GM13977 (cell line): Measurements from ENCODE around the gene RBM48.
"Not testable (repeated sequence)": the region's sequence is repeated elsewhere in the genome, so short reads cannot be mapped to it uniquely, and the experiment has no call there.

Experiments used
- DNase-seq: peaks from one replicate; pipeline ENCODE4 v3.0.0; 2012; ENCODE audit warnings: low spot score
- in situ Hi-C: fragments of 300-500 bp; cut with MboI; formaldehyde crosslinking; loops from one replicate; pipeline ENCODE4 v1.12.0; 2022; ENCODE audit warnings: low sequenced_read_pairs, low pct_unique_long_range_greater_than_20kb, mixed read lengths, inconsistent platforms; ENCODE audit not compliant: unreplicated experiment
- TF ChIP-seq, protein P1 (sequence below): IDR thresholded peaks from 2 replicates; pipeline ENCODE4 v1.5.1; 2012; ENCODE audit warnings: mild to moderate bottlenecking, control low read depth; ENCODE audit not compliant: insufficient read depth; ENCODE audit errors: extremely low read depth, missing control alignments

Gene RBM48

DNA sequence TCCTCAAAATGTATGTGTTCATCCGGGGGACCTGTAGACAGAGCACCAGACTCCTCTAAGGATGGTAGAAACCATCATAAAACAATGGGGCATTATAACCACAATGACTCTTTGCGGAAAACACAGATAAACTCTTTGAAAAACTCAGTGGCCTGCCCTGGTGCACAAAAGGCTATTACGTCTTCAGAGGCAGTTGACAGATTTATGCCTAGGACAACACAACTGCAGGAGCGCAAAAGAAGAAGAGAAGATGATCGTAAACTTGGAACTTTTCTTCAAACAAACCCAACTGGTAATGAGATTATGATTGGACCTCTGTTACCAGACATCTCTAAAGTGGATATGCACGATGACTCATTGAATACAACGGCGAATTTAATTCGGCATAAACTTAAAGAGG, 6.0 kb downstream of the RBM48 start:
- in situ Hi-C loops: no loop called here
- TF ChIP-seq, protein P1, sequence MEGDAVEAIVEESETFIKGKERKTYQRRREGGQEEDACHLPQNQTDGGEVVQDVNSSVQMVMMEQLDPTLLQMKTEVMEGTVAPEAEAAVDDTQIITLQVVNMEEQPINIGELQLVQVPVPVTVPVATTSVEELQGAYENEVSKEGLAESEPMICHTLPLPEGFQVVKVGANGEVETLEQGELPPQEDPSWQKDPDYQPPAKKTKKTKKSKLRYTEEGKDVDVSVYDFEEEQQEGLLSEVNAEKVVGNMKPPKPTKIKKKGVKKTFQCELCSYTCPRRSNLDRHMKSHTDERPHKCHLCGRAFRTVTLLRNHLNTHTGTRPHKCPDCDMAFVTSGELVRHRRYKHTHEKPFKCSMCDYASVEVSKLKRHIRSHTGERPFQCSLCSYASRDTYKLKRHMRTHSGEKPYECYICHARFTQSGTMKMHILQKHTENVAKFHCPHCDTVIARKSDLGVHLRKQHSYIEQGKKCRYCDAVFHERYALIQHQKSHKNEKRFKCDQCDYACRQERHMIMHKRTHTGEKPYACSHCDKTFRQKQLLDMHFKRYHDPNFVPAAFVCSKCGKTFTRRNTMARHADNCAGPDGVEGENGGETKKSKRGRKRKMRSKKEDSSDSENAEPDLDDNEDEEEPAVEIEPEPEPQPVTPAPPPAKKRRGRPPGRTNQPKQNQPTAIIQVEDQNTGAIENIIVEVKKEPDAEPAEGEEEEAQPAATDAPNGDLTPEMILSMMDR: no peak
- DNase-seq: no peak

DNA sequence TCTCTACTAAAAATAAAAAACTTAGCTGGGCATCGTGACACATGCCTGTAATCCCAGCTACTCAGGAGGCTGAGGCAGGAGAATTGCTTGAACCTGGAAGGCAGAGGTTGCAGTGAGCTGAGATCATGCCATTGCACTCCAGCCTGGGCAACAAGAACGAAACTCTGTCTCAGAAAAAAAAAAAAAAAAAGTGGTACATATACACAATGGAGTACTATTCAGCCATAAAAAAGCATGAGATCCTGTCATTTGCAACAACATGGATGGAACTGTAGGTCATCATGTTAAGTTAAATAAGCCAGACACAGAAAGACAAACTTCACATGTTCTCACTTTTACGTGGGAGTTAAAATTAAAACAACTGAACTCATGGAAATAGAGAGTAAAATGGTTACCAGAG, 14.9 kb downstream of the RBM48 start:
- DNase-seq, in situ Hi-C loops: not testable (repeated sequence)

DNA sequence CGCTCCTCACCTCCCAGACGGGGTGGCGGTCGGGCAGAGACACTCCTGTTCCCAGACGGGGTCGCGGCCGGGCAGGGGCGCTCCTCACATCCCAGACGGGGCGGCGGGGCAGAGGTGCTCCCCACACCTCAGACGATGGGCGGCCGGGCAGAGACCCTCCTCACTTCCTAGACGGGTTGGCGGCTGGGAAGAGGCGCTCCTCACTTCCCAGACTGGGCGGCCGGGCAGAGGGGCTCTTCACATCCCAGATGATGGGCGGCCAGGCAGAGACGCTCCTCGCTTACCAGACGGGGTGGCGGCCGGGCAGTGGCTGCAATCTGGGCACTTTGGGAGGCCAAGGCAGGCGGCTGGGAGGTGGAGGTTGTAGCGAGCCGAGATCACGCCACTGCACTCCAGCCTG, 16.5 kb downstream of the RBM48 start:
- DNase-seq, in situ Hi-C loops: not testable (repeated sequence)

DNA sequence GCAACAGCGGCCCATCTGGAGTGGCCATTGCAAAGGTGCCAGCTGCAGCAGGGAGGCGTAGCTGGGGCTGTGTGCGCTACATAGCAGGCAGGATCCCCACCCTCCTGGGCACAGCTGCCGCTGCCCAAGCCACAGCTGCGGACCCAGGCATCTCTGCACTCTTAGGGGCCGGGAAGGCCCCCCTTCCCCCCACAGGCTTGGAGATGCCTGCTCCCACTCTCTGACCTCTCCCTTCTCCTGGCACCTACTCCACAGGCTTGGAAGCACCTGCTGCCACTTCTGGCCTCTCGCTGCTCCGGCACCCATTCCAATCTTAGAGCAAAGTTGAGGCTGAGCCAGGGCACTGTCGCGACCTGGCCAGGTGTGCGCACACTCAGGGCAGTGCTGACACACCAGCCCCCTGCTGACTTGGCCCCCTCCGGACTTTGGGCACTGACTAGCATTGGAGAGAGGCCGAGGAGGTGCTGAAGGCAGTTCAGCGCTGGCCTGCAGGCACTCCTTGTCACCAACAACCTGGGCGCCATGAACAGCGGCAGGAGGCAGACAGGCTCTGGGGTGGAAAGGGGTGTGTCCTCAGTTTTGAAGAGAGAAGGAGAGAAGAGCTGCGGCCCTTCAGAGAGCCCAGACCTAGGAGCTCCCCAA, 18.4 kb downstream of the RBM48 start:
- DNase-seq: no peak
- TF ChIP-seq, protein P1: no peak
- in situ Hi-C loops: no loop called here

DNA sequence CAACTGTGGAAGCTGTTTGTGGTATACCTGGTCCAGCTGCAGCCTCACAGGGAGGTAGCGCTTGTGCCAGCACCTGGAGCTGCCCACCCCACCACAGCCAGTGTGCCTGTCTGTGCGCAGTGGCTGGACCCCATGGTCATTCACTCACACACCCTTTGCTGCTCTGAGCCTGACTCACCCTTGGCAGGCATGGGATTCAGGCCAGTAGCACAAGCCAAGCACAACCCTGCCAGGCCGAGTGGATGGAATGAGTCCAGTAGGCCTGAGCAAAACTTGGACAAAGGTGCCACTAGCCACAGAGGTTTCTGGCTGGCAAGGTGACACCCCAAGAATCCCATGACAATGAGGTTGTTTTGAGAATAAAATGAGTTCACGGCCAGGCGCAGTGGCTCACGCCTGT, 19.0 kb downstream of the RBM48 start:
- DNase-seq: no peak
- TF ChIP-seq, protein P1: no peak
- in situ Hi-C loops: no loop called here

DNA sequence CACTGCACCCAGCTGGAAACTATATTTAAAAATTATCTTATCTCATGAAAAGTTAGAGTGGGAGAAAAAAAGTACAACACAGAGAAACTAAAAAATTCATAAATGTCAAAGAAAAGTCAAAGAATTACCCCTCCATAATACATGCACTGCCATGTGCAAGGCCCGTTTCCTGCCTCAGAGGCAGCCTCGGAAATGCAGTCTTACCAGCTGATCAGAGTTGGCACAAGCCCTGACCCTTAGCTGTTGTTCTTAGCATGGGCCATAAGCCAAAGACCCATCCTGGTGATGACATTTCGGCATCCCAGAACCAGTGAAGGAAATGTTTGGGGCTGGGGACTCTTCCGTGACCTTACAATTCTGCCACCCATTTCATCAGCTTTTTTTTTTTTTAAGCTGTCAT, 21.6 kb downstream of the RBM48 start:
- TF ChIP-seq, protein P1: no peak
- no peak for DNase-seq
- in situ Hi-C loops: no loop called here

DNA sequence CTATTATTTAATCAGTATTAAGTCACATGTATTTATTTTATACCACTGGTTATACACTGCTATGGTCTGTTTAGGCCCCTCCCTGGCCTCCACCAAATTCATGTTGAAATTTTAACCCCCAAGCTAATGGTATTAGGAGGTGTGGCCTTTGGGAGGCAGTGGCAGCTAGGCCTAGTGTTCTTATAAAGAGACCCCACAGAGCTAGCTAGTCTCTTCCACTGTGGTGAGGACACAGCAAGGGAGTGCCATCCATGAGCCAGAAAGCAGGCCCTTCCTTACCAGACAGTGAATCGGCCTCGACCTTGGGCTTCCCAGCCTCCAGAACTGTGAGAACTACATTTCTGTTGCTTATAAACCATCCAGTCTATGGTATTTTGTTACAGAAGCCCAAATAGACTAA, 28.7 kb downstream of the RBM48 start:
- TF ChIP-seq, protein P1: no peak
- in situ Hi-C loops: no loop called here
- DNase-seq: no peak

DNA sequence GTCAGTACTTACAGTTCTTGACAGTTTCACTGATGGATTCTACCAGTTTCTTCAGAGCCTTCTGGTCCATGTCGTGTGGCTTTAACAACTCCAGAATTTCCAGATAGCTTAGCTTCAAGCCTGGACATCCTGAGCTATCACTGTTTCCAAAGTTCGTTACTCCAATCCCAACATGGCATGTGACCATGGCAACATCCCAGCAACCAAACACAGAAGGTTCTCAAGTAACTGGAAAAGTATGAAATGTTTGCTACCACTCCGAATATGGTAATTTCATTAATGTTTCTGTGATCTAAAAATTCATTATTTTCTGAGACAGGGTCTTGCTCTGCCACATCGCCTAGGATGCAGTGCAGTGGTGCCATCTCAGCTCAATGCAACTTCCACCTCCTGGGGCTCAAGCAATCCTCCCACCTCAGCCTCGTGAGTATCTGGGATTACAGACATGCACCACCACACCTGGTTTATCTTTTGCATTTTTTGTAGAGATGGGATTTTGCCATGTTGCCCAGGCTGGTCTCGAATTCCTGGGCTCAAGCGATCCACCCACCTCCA, 29.3 kb downstream of the RBM48 start:
- TF ChIP-seq, protein P1: no peak
- no peak for DNase-seq
- in situ Hi-C loops: no loop called here
